CD4-positive, alpha-beta T cell treated with Interleukin-15 for 4 hours (primary cell): ENCODE measurements around the gene TMEM217.
A peak's percentile ranks its signal among the peaks of the same experiment; 100 is the strongest.

Source experiments
- DNase-seq: peaks from one replicate; pipeline ENCODE4 v3.0.0-alpha.2; 2020; ENCODE audit warnings: low spot score

Gene TMEM217

DNA sequence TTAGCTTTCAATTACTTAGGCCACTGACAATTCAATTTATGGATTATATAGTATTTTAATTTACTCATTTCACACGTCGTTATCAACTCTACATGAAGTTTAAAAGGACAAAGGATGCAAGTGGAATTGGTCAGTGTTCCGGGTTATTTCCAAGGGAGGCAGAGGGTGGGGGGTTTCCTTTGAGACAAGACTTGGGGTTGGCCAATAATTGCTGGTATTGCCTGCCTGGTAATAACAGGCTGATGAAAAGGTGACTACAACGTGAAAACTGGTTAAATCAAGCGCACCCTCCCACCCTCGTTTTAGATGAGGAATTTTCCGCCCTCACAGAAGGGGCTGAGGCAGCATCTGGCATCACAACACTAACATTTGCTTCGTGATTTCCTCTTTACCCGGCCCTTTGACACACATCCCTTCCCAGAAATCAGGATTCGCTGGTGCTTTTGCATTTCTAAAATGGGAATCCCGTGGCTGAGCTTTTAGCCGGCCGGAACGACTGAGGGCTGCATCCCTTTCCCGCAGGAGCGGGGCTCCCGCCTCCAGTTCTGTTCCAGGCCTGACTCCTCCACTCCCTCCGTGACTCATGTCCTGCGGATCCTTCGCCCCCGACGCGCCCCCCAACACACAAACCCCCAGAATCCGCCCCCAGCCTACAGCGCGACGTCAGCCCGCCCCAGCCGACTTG, 89.0 kb downstream of the TMEM217 start:
- peak; percentile 35 for DNase-seq

DNA sequence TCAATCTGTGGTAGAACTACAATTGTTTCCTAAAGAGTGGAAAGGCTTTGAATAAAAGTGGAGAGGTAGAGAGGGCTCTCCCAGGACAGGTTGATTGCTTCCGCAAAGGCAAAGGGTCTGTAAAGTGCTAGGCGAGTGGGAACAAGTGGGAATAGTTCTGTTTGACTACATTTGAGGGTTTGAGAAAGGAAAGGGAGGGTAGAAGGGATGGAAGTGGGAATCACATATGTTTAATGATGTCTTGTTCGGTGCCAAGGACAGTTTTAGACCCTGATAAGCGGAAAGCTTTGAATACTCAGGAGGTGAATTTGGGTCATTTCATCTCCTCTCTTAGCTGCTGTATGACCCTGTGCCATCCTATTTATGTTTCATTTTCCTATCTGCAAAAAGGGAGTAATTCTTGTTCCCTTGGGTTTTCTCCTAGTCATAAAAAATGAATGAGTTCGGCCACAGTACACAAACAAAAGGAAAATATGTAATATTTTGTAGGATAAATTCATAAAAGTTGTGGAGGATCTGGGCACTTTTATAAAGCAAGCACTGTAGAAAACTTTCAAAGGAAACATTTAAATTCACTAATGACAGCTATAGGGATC, 89.7 kb downstream of the TMEM217 start:
- no peak for DNase-seq

DNA sequence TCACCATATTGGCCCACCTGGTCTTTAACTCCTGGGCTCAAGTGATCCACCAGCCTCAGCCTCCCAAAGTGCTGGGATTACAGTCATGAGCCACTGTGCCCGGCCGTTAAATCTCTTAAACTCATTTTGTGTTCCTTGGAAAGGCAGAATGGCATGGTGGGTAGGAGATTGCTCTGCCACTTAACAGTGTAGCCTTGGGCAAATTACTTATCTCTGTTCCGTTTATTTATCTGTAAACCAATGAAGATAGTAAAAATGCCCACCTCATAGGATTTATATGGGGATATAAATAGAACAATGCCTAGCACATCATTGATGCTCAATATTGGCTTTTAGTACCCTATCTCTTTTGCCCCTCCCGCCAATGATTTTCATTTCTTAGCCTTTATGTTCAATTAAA, 95.2 kb downstream of the TMEM217 start:
- no peak for DNase-seq
